HCT116 (cell line): ENCODE measurements around the gene NOS1. TPM values are rescaled to one million over a fixed set of nuclear protein-coding genes. Genes with fewer than 3 reads are reported as not detected.

Source experiments
- ATAC-seq: fragments of 200-7000 bp; cut with Tn5 transposase; 2 replicates; pipeline ENCODE4 v1.9.1; 2020; ENCODE audit warnings: mild to moderate bottlenecking, moderate library complexity
- BruUV-seq: library from RNA; stranded (reverse); fragments of 400-500 nt; replicated peaks from 2 replicates; lab custom pipeline; 2021; lab: Mats Ljungman, UMichigan
- CTCF ChIA-PET: fragments of 300-600 bp; sonication (Branson Sonifier 250); formaldehyde crosslinking; loops from one replicate; lab custom pipeline; 2021; ENCODE audit warnings: antibody characterized with exemption; lab: Charles Lee
- POLR2A ChIA-PET: fragments of 300-600, 350-600 bp; sonication (Branson Sonifier 250); formaldehyde crosslinking; loops from one replicate; lab custom pipeline; 2021; ENCODE audit warnings: antibody characterized with exemption; lab: Charles Lee
- RAD21 ChIA-PET, 2 experiments: fragments of 300-600 bp; sonication (Branson Sonifier 250); formaldehyde crosslinking; loops; one replicate each; lab custom pipeline; 2023; ENCODE audit warnings: low total read pairs in 2 of 2; ENCODE audit not compliant: uncharacterized antibody in 2 of 2, unreplicated experiment in 2 of 2, low non-redundant PET in 1 of 2; lab: Charles Lee
- DNase-seq: peaks from one replicate; pipeline ENCODE4 v3.0.0-alpha.2; 2010; ENCODE audit warnings: low read depth, low spot score
- H2AFZ ChIP-seq: fragments of 200-600 bp; shearing (Covaris generic), sonication (generic); 2 replicates; pipeline ENCODE4 v1.6.1; 2017; ENCODE audit warnings: low read depth, mixed run types, mixed read lengths, antibody characterized with exemption, low read length; ENCODE audit not compliant: poor library complexity, severe bottlenecking
- H3K27ac ChIP-seq: 2 replicates; pipeline ENCODE4 v1.5.1; 2012; ENCODE audit warnings: low read depth, low read length
- H3K27me3 ChIP-seq: fragments of 200-600 bp; sonication (generic); 2 replicates; pipeline ENCODE4 v1.6.1; 2016; ENCODE audit warnings: mixed run types, low read length, mixed read lengths; ENCODE audit not compliant: insufficient read depth
- H3K36me3 ChIP-seq, 2 experiments: fragments of 200-500 bp in 1 of 2; fragments of 200-600 bp in 1 of 2; sonication (Bioruptor generic) in 1 of 2; sonication (generic) in 1 of 2; 2 replicates each; pipeline versions ENCODE4 v1.5.1 to v1.6.1; 2014 to 2016; ENCODE audit warnings: low read length in 2 of 2, inconsistent platforms in 1 of 2, mixed read lengths in 1 of 2, mixed run types in 1 of 2; ENCODE audit not compliant: insufficient read depth in 2 of 2, control insufficient read depth in 1 of 2
- H3K4me1 ChIP-seq, 2 experiments: fragments of 200-600 bp in 1 of 2; sonication (generic) in 1 of 2; 2 replicates each; pipeline versions ENCODE4 v1.5.1 to v1.6.1; 2012 to 2017; ENCODE audit warnings: low read length in 2 of 2, inconsistent platforms in 1 of 2, mild to moderate bottlenecking in 1 of 2, mixed read lengths in 1 of 2, mixed run types in 1 of 2, moderate library complexity in 1 of 2; ENCODE audit not compliant: insufficient read depth in 2 of 2, control insufficient read depth in 1 of 2
- H3K4me2 ChIP-seq: fragments of 200-600 bp; sonication (generic); 2 replicates; pipeline ENCODE4 v1.6.1; 2017; ENCODE audit warnings: mixed run types, low read length, mixed read lengths
- H3K4me3 ChIP-seq, 2 experiments: fragments of 200-600 bp in 1 of 2; sonication (generic) in 1 of 2; replicated peaks in 1 of 2; 2 replicates each; pipeline ENCODE4 v1.5.1; 2011 to 2016; ENCODE audit warnings: low read length in 2 of 2, control low read depth in 1 of 2, low read depth in 1 of 2, mild to moderate bottlenecking in 1 of 2, mixed read lengths in 1 of 2, mixed run types in 1 of 2
- H3K79me2 ChIP-seq: fragments of 200-600 bp; sonication (generic); 2 replicates; pipeline ENCODE4 v1.6.1; 2017; ENCODE audit warnings: mild to moderate bottlenecking, mixed run types, low read length, moderate library complexity, mixed read lengths; ENCODE audit not compliant: insufficient read depth
- H3K9ac ChIP-seq: fragments of 200-600 bp; sonication (generic); 2 replicates; pipeline ENCODE4 v1.6.1; 2016; ENCODE audit warnings: low read length, mixed read lengths
- H3K9me2 ChIP-seq: fragments of 200-600 bp; sonication (generic), shearing (Covaris generic); 2 replicates; pipeline ENCODE4 v1.6.1; 2017; ENCODE audit warnings: mixed run types, mild to moderate bottlenecking, moderate library complexity; ENCODE audit not compliant: insufficient read depth
- H3K9me3 ChIP-seq, 2 experiments: fragments of 200-500 bp in 1 of 2; fragments of 200-600 bp in 1 of 2; sonication (Bioruptor generic) in 1 of 2; sonication (generic) in 1 of 2; 2 replicates each; pipeline ENCODE4 v1.6.1; 2014 to 2017; ENCODE audit warnings: low read length in 2 of 2, mixed read lengths in 2 of 2, inconsistent platforms in 1 of 2, low read depth in 1 of 2, mild to moderate bottlenecking in 1 of 2, mixed run types in 1 of 2, moderate library complexity in 1 of 2; ENCODE audit not compliant: control insufficient read depth in 1 of 2, insufficient read depth in 1 of 2
- H4K20me1 ChIP-seq: fragments of 200-600 bp; sonication (generic), shearing (Covaris generic); 2 replicates; pipeline ENCODE4 v1.6.1; 2017; ENCODE audit warnings: mixed run types, mild to moderate bottlenecking, moderate library complexity; ENCODE audit not compliant: insufficient read depth
- CBX3 ChIP-seq: IDR thresholded peaks from 2 replicates; pipeline ENCODE4 v1.6.1; 2012; ENCODE audit warnings: low read depth
- CTCF ChIP-seq, 3 experiments: fragments of 200-600 bp in 1 of 3; sonication (generic) in 1 of 3; IDR thresholded peaks in 2 of 3; conservative IDR thresholded peaks in 1 of 3; 2 replicates each; pipeline ENCODE4 v1.5.1; 2012 to 2017; ENCODE audit warnings: low read depth in 2 of 3, low read length in 2 of 3, antibody characterized with exemption in 1 of 3, borderline replicate concordance in 1 of 3, control low read depth in 1 of 3, mild to moderate bottlenecking in 1 of 3, mixed read lengths in 1 of 3, mixed run types in 1 of 3, moderate library complexity in 1 of 3; ENCODE audit not compliant: insufficient read depth in 1 of 3
- EGR1 ChIP-seq: IDR thresholded peaks from 2 replicates; pipeline ENCODE4 v1.6.1; 2012; ENCODE audit warnings: low read depth
- ELF1 ChIP-seq: IDR thresholded peaks from 2 replicates; pipeline ENCODE4 v1.6.1; 2012; ENCODE audit warnings: low read depth, borderline replicate concordance
- EZH2 ChIP-seq: fragments of 200-600 bp; sonication (generic); IDR thresholded peaks from 2 replicates; pipeline ENCODE4 v1.6.1; 2017; ENCODE audit warnings: antibody characterized with exemption, mixed run types
- EZH2phosphoT487 ChIP-seq: fragments of 200-600 bp; IDR thresholded peaks from 2 replicates; pipeline ENCODE4 v1.6.1; 2018; ENCODE audit warnings: antibody characterized with exemption, borderline replicate concordance
- JUND ChIP-seq: IDR thresholded peaks from 2 replicates; pipeline ENCODE4 v1.6.1; 2012
- POLR2AphosphoS5 ChIP-seq: IDR thresholded peaks from 2 replicates; pipeline ENCODE4 v1.6.1; 2011; ENCODE audit warnings: mild to moderate bottlenecking, low read depth, low read length, moderate library complexity
- RAD21 ChIP-seq: IDR thresholded peaks from 2 replicates; pipeline ENCODE4 v1.6.1; 2012; ENCODE audit warnings: low read depth, mild to moderate bottlenecking
- REST ChIP-seq: IDR thresholded peaks from 2 replicates; pipeline ENCODE4 v1.6.1; 2012; ENCODE audit warnings: low read depth
- SIN3A ChIP-seq: IDR thresholded peaks from 2 replicates; pipeline ENCODE4 v1.6.1; 2012; ENCODE audit warnings: low read depth
- SRF ChIP-seq: IDR thresholded peaks from 2 replicates; pipeline ENCODE4 v1.6.1; 2012; ENCODE audit warnings: low read depth
- TCF7L2 ChIP-seq: IDR thresholded peaks from 2 replicates; pipeline ENCODE4 v1.7.0; 2011; ENCODE audit warnings: borderline replicate concordance, inconsistent platforms; ENCODE audit not compliant: insufficient read depth, insufficient read length; ENCODE audit errors: extremely low read depth
- ZBTB33 ChIP-seq: IDR thresholded peaks from 2 replicates; pipeline ENCODE4 v1.6.1; 2011; ENCODE audit warnings: mild to moderate bottlenecking, low read length, moderate library complexity; ENCODE audit not compliant: insufficient replicate concordance; ENCODE audit errors: extremely low read depth
- ZNF274 ChIP-seq: fragments of 200-500 bp; sonication (Bioruptor generic); IDR thresholded peaks from 2 replicates; pipeline ENCODE4 v1.6.1; 2014; ENCODE audit warnings: mild to moderate bottlenecking, low read depth, low read length, inconsistent platforms
- intact Hi-C: fragments of 100-400 bp; cut with micrococcal nuclease; formaldehyde crosslinking; loops from 2 replicates; pipeline ENCODE4 v1.10.0; 2022
- total RNA-seq: library from RNA; stranded (reverse); gene quantifications from one replicate; pipeline ENCODE4 v1.2.1, GENCODE V29; 2021; ENCODE audit not compliant: unreplicated experiment
- TF ChIP-seq, protein P1 (sequence below): IDR thresholded peaks from 2 replicates; pipeline ENCODE4 v1.6.1; 2012

The NOS1 gene
- total RNA-seq, 1 experiment from 2014 or later = 0.22 TPM

GRCh38 chr12:117356048-117356447 lies 5.4 kb downstream of the NOS1 start:
- ATAC-seq (no peak), DNase-seq (no peak)
- no peaks in the 10 kb centered on the region for H3K79me2 ChIP-seq
- H4K20me1 ChIP-seq = no peaks in the 10 kb centered on the region
- no peaks in the 10 kb centered on the region for H3K4me1 ChIP-seq
- H2AFZ ChIP-seq = no peak overlapping the region
- CTCF ChIA-PET = no interaction called here
- peaks cover 24% of the 10 kb centered on the region; the same call in 1 of the 2 replicates for H3K27me3 ChIP-seq
- no peaks in the 10 kb centered on the region for H3K9me2 ChIP-seq
- TF ChIP-seq JUND (no peak), EZH2phosphoT487 (no peak), SIN3A (no peak), EGR1 (no peak), RAD21 (no peak), EZH2 (no peak), CTCF (IDR thresholded peaks at IDR 0.05 in 2 of 3, conservative IDR thresholded peaks at IDR 0.05 in 1 of 3; ENCODE audit: borderline replicate concordance in 1 of 3, insufficient read depth in 1 of 3, low read depth in 2 of 3, low read length in 2 of 3) (no peak), REST (no peak), SRF (no peak), ELF1 (no peak), POLR2AphosphoS5 (no peak), TCF7L2 (no peak), CBX3 (no peak), ZNF274 (no peak), ZBTB33 (no peak)
- TF ChIP-seq, protein P1, sequence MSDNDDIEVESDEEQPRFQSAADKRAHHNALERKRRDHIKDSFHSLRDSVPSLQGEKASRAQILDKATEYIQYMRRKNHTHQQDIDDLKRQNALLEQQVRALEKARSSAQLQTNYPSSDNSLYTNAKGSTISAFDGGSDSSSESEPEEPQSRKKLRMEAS = no peak
- no peak overlapping the region for H3K27ac ChIP-seq
- POLR2A ChIA-PET = no interaction called here
- no peaks in the 10 kb centered on the region for H3K9me3 ChIP-seq
- no peak overlapping the region for H3K4me2 ChIP-seq
- no peak overlapping the region for H3K9ac ChIP-seq
- BruUV-seq = no TSS peak
- H3K36me3 ChIP-seq = no peaks in the 10 kb centered on the region
- no peak overlapping the region for H3K4me3 ChIP-seq
- intact Hi-C loops = no loop called here
- RAD21 ChIA-PET = no interaction called here
